Activated B cell treated with CpG ODN at 0.5 μM for 24 hours (primary cell): ENCODE results near the gene NPBWR2. TPM values are rescaled to one million over a fixed set of nuclear protein-coding genes. Genes with fewer than 3 reads are reported as not detected.

ENCODE experiments used
- ATAC-seq: fragments of 200-7000 bp; cut with Tn5 transposase; one replicate; pipeline ENCODE4 v1.10.0; 2021; ENCODE audit warnings: low read depth, mild to moderate bottlenecking, moderate library complexity
- CTCF ChIA-PET: fragments of 350-600 bp; sonication (Branson Sonifier 250); formaldehyde crosslinking; loops from one replicate; lab custom pipeline; 2021; ENCODE audit warnings: antibody characterized with exemption; lab: Charles Lee
- POLR2A ChIA-PET: fragments of 350-600 bp; sonication (Branson Sonifier 250); formaldehyde crosslinking; loops from one replicate; lab custom pipeline; 2021; ENCODE audit warnings: antibody characterized with exemption; lab: Charles Lee
- DNase-seq: peaks from one replicate; pipeline ENCODE4 v3.0.0; 2022
- H3K27ac Mint-ChIP-seq: one replicate; pipeline ENCODE4 v1.8.0; 2020; ENCODE audit warnings: mixed read lengths
- H3K27me3 Mint-ChIP-seq: one replicate; pipeline ENCODE4 v1.8.0; 2021; ENCODE audit warnings: mixed read lengths
- H3K36me3 Mint-ChIP-seq: one replicate; pipeline ENCODE4 v1.8.0; 2021; ENCODE audit warnings: low read depth, mixed read lengths
- H3K4me1 Mint-ChIP-seq: one replicate; pipeline ENCODE4 v1.8.0; 2021; ENCODE audit warnings: mixed read lengths
- H3K4me3 Mint-ChIP-seq: one replicate; pipeline ENCODE4 v1.8.0; 2020; ENCODE audit warnings: mild to moderate bottlenecking, mixed read lengths
- H3K9me3 Mint-ChIP-seq: one replicate; pipeline ENCODE4 v1.8.0; 2020; ENCODE audit warnings: mixed read lengths
- intact Hi-C: fragments of 100-400 bp; cut with micrococcal nuclease; formaldehyde crosslinking; loops from one replicate; pipeline ENCODE4 v1.15.1; 2024
- total RNA-seq: library from RNA; stranded (reverse); gene quantifications from 2 replicates; pipeline ENCODE4 v1.2.3, GENCODE V29; 2022
- TF ChIP-seq, protein P1 (sequence below): fragments of 200-600 bp; IDR thresholded peaks from one replicate; pipeline ENCODE4 v1.8.0; 2022; ENCODE audit warnings: antibody characterized with exemption, mild to moderate bottlenecking

The NPBWR2 gene, protein sequence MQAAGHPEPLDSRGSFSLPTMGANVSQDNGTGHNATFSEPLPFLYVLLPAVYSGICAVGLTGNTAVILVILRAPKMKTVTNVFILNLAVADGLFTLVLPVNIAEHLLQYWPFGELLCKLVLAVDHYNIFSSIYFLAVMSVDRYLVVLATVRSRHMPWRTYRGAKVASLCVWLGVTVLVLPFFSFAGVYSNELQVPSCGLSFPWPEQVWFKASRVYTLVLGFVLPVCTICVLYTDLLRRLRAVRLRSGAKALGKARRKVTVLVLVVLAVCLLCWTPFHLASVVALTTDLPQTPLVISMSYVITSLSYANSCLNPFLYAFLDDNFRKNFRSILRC
- not detected in 2 replicates for total RNA-seq

DNA sequence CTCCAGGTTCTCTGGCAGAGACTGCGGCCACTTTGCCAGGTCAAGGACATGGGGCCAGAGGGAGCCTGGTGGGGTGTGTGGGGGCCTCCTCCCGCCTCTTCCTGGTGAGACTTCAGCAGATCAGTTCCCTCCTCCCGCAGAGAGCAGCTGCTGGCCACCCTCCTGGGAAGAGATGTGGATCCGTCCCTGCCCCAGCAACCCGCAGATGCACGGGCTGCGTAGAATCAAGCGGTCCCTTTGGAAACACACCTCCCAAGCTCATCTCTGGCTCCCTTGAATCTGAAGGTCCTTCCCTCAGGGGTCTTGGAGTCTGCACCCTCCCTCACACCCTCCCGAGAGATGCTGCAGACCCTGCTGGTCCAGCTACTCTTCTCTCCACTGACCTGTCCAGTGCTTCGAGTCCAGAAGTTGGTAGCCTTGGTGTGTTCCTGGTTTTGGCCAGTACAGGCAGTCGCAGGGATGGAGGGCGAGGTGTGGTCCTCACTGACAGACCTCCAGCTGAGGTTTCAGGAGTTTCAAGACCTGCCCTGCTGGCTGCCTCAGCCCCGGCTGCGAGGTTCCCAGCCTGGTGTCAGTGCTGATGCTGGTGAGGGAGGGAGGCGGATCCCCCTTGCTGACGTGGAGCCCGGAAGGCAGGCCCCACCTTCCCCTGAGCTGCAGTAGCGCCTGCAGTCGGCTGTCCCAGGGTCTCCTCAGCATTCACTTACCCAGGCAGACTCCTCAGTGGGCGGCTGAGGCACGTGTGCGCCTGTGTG is at the start of gene NPBWR2:
Gene NPBWR2 (minus strand): TSS at position 585 of the 755 bp plus-strand sequence. CDS start 734 bp downstream, outside the sequence.
- intact Hi-C loops = loop anchor here (10.0 kb wide), 1 partner anchor 242 kb away; the partner anchor contains the start of genes ABHD16B and TPD52L2
- POLR2A ChIA-PET = interaction anchor here (1.8 to 2.4 kb wide), 2 partner anchors 23 to 28 kb away, joined by 8 to 12 read pairs; partner anchors contain the start of genes LKAAEAR1, OPRL1 and RGS19
- Mint-ChIP-seq H3K27me3 (peaks cover 5% of the 10 kb centered on the region), H3K9me3 (no peaks in the 10 kb centered on the region), H3K4me1 (peaks cover 34% of the 10 kb centered on the region), H3K4me3 (peak within 1 kb of the TSS; percentile 74), H3K36me3 (no peaks in the 10 kb centered on the region), H3K27ac (peak within 1 kb of the TSS; percentile 87)
- DNase-seq (no peak), ATAC-seq (peak; percentile 72)
- TF ChIP-seq, protein P1, sequence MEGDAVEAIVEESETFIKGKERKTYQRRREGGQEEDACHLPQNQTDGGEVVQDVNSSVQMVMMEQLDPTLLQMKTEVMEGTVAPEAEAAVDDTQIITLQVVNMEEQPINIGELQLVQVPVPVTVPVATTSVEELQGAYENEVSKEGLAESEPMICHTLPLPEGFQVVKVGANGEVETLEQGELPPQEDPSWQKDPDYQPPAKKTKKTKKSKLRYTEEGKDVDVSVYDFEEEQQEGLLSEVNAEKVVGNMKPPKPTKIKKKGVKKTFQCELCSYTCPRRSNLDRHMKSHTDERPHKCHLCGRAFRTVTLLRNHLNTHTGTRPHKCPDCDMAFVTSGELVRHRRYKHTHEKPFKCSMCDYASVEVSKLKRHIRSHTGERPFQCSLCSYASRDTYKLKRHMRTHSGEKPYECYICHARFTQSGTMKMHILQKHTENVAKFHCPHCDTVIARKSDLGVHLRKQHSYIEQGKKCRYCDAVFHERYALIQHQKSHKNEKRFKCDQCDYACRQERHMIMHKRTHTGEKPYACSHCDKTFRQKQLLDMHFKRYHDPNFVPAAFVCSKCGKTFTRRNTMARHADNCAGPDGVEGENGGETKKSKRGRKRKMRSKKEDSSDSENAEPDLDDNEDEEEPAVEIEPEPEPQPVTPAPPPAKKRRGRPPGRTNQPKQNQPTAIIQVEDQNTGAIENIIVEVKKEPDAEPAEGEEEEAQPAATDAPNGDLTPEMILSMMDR = no peak
- CTCF ChIA-PET = interaction anchor here (0.9 kb wide), 1 partner anchor 68 kb away, joined by 4 read pairs; no protein-coding TSS in a partner anchor

- POLR2A ChIA-PET = no interaction called here
- H3K9me3 Mint-ChIP-seq = no peaks in the 10 kb centered on the region
- H3K4me3 Mint-ChIP-seq = no peak overlapping the region
- H3K27ac Mint-ChIP-seq = no peak overlapping the region
- no peaks in the 10 kb centered on the region for H3K36me3 Mint-ChIP-seq
- TF ChIP-seq, protein P1 = no peak
- no peaks in the 10 kb centered on the region for H3K4me1 Mint-ChIP-seq
- intact Hi-C loops = no loop called here
- CTCF ChIA-PET = no interaction called here
- no peak for ATAC-seq
- peaks cover 16% of the 10 kb centered on the region for H3K27me3 Mint-ChIP-seq
- DNase-seq = no peak
Measured at GRCh38 chr20:64156136-64156885, 48.9 kb upstream of the NPBWR2 start.

DNA sequence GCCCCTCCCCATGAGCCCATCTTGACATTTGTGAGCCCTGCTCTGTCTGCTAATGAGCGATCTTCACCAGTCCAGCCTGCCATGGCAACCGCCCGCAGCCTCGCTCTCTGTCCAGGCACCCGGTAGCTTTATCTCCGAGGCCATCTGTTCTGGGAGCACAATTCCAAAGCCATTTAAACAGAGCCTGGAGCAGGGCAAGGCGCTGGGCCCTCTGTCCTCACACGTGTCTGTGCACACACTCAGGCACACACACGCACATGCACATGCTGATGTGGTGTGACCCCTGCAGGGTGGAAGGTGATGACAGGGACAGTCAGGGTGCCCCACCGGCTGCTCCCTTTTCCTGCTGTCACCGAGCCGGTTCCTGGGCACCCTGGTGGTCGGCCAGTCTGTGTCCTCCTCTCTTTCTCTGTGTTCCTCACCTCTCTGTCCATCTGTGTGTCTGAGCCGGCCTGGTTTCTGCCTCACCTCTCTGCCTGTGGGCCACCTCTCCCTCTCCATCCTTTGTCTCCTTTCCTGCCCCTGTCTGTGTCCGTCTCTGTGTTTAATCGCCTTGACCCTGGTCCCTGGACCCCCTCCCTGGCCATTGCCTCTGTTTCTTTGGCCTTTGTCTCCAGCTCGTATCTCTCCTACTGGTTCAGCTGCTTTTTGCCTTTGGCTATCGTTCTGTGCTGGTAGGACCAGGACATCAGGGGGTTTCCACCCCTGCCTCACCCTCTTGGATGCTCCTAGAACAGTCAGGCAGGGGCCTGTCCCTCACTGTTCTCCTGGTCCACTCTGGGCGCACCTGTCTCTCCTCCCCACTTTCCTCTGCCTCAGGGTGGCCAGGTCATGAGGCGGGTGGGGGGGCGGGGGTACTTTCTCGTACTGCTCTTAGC is 48.1 kb upstream of the NPBWR2 start:
- ATAC-seq (no peak), DNase-seq (no peak)
- Mint-ChIP-seq H3K27me3 (peaks cover 10% of the 10 kb centered on the region), H3K4me3 (no peak overlapping the region), H3K36me3 (no peaks in the 10 kb centered on the region), H3K9me3 (no peaks in the 10 kb centered on the region), H3K27ac (no peak overlapping the region), H3K4me1 (no peaks in the 10 kb centered on the region)
- ChIA-PET CTCF (no interaction called here), POLR2A (no interaction called here)
- TF ChIP-seq, protein P1 = no peak
- intact Hi-C loops = no loop called here

GRCh38 chr20:64154590-64155257 is 47.4 kb upstream of the NPBWR2 start:
- peaks cover 4% of the 10 kb centered on the region for H3K27me3 Mint-ChIP-seq
- H3K27ac Mint-ChIP-seq = no peak overlapping the region
- DNase-seq (no peak), ATAC-seq (no peak)
- no peak overlapping the region for H3K4me3 Mint-ChIP-seq
- H3K36me3 Mint-ChIP-seq = no peaks in the 10 kb centered on the region
- H3K4me1 Mint-ChIP-seq = no peaks in the 10 kb centered on the region
- POLR2A ChIA-PET = no interaction called here
- CTCF ChIA-PET = no interaction called here
- no peaks in the 10 kb centered on the region for H3K9me3 Mint-ChIP-seq
- TF ChIP-seq, protein P1 = no peak
- intact Hi-C loops = no loop called here
